HG03469 (cell line): ENCODE data around the gene TRIM17.
"Not testable (repeated sequence)": the region's sequence is repeated elsewhere in the genome, so short reads cannot be mapped to it uniquely, and the experiment has no call there.

ENCODE experiments used
- ATAC-seq: cut with Tn5 transposase; IDR thresholded peaks from one replicate; pipeline ENCODE4 v1.9.1; 2021; ENCODE audit warnings: mild to moderate bottlenecking, moderate library complexity, moderate number of reproducible peaks; ENCODE audit not compliant: unreplicated experiment

TRIM17 gene

GRCh38 chr1:228450200-228450599 lies 33.5 kb upstream of the TRIM17 start:
- no peak for ATAC-seq

GRCh38 chr1:228448372-228448771 lies 31.7 kb upstream of the TRIM17 start:
- no peak for ATAC-seq

- no peak for ATAC-seq
Measured at GRCh38 chr1:228446852-228447251, 30.2 kb upstream of the TRIM17 start.

- no peak for ATAC-seq
Measured at GRCh38 chr1:228445843-228446650, 29.4 kb upstream of the TRIM17 start.

- no peak for ATAC-seq
Measured at GRCh38 chr1:228445490-228445842, 28.8 kb upstream of the TRIM17 start.

GRCh38 chr1:228443395-228443794 lies 26.7 kb upstream of the TRIM17 start:
- no peak for ATAC-seq

- ATAC-seq = no peak
Measured at GRCh38 chr1:228440761-228441500, 24.3 kb upstream of the TRIM17 start.

GRCh38 chr1:228438266-228438665 lies 21.6 kb upstream of the TRIM17 start:
- no peak for ATAC-seq

GRCh38 chr1:228437424-228437962 lies 20.8 kb upstream of the TRIM17 start:
- ATAC-seq = no peak

GRCh38 chr1:228434689-228435088 lies 18.0 kb upstream of the TRIM17 start:
- no peak for ATAC-seq

- not testable (repeated sequence) for ATAC-seq
Measured at GRCh38 chr1:228433337-228434053, 16.8 kb upstream of the TRIM17 start.

- no peak for ATAC-seq
Measured at GRCh38 chr1:228430243-228430642, 13.6 kb upstream of the TRIM17 start.

- ATAC-seq = no peak
Measured at GRCh38 chr1:228429698-228430097, 13.0 kb upstream of the TRIM17 start.

- ATAC-seq = no peak
Measured at GRCh38 chr1:228429007-228429406, 12.3 kb upstream of the TRIM17 start.

GRCh38 chr1:228428412-228428811 lies 11.8 kb upstream of the TRIM17 start:
- no peak for ATAC-seq

- ATAC-seq = no peak
Measured at GRCh38 chr1:228426518-228427175, 10.0 kb upstream of the TRIM17 start.

- ATAC-seq = no peak
Measured at GRCh38 chr1:228424685-228425660, 8.3 kb upstream of the TRIM17 start.

- ATAC-seq = no peak
Measured at GRCh38 chr1:228423404-228424053, 6.9 kb upstream of the TRIM17 start.
